Measurements from ENCODE around the gene LEF1. TPM values are rescaled to one million over a fixed set of nuclear protein-coding genes. Genes with fewer than 3 reads are reported as not detected.

The LEF1 gene
- total and polyA plus RNA-seq, 2 donors (not counting 3 experiments of a cell fraction or from before 2014, with no cell fraction given), result 0.46 TPM; not detected in 1

DNA sequence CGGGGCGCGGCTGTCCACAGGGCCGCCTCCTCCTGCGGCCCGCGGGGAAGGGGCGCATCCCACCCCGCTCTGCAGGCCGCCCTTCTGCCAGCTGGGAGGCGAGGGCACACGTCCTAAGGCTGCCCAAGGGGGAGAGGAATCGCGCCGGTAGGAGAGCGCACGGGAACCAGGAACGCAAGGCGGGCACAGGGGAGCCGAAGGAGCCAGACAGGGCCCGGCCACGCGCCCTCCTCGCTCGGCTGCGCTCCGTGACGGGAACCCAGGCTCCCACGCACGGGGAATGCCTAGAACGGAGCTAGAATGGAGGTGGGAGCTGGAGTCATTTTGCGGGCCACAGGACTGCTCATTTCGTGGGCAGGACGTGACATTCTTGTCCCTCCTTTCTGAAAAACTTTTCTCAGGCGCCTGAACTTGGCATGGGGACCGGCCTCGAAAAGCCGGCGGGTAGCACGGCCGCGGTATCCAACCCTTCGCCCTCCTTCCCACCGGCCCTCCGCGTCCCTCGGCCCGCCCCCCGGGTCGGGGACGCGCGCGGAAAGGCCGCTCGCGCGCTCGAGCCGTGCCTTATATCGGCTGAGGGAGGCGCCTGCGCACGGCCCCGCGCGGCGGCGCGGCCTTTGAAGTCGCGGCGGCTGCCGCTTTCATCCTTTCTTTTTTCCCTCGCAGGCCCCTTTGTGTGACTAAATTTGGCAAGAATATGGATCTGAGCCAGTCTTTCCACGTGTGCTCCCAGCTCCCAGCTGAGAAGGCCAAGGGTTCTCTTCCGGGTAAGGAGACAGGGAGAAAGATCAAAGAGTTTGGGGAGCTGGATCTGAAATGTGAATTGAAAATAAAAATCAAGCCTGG, 4.2 kb upstream of the LEF1 start:
- Histone ChIP-seq H3K27ac (ENCODE audit: insufficient read depth, low read depth, low read length) (no peak overlapping the region), H3K4me2 (ENCODE audit: insufficient read depth, low read length) (peak overlapping the region; percentile 47), H3K9me1 (replicated peaks; ENCODE audit: control insufficient read depth, extremely low read depth, insufficient read depth, low read length) (no peaks in the 10 kb centered on the region), H3K27me3 (ENCODE audit: control insufficient read depth in 2 of 2, insufficient read depth in 2 of 2, low read length in 2 of 2) (peaks cover 59 to 71% of the 10 kb centered on the region in 2 experiments), H3K4me1 (ENCODE audit: control insufficient read depth, extremely low read depth, insufficient read depth, low read length) (peaks cover 7% of the 10 kb centered on the region), H3K36me3 (ENCODE audit: control insufficient read depth in 2 of 2, extremely low read depth in 1 of 2, insufficient read depth in 2 of 2, low read length in 2 of 2) (no peaks in the 10 kb centered on the region), H3K9me3 (replicated peaks; ENCODE audit: control insufficient read depth, insufficient read depth, low read length) (no peaks in the 10 kb centered on the region), H2AFZ (ENCODE audit: low read depth, low read length) (peak overlapping the region; percentile 49), H4K20me1 (replicated peaks; ENCODE audit: control insufficient read depth, extremely low read depth, insufficient read depth, low read length) (peaks cover 4% of the 10 kb centered on the region), H3K79me2 (ENCODE audit: control insufficient read depth, insufficient read depth, low read length) (no peaks in the 10 kb centered on the region), H3K9ac (replicated peaks; ENCODE audit: extremely low read depth, insufficient read depth, low read length) (peak overlapping the region; percentile 14), H3K4me3 (replicated peaks in 1 of 3; ENCODE audit: insufficient read depth in 1 of 3, low read depth in 1 of 3, low read length in 3 of 3) (peak overlapping the region; percentile 38 to 50 (median 49))
- intact Hi-C loops (cut with micrococcal nuclease) (no loop called here), dilution Hi-C loops (cut with MboI; ENCODE audit: extremely low pct_ligation_motif_present, low sequenced_read_pairs) (no loop called here)
- POLR2A ChIA-PET, result no interaction called here
- CTCF ChIA-PET, result no interaction called here
- TF ChIP-seq EZH2 (IDR thresholded peaks at IDR 0.05; ENCODE audit: borderline replicate concordance, low read depth, low read length, severe bottlenecking) (peak; percentile 37), JUN (IDR thresholded peaks at IDR 0.05; ENCODE audit: borderline replicate concordance, insufficient read depth, insufficient read length, low read depth) (no peak)
- BruUV-seq (replicated peaks), result no TSS peak
- DNase-seq (ENCODE audit: low read depth, low spot score) (peak; percentile 37), FAIRE-seq (peak; percentile 31)

DNA sequence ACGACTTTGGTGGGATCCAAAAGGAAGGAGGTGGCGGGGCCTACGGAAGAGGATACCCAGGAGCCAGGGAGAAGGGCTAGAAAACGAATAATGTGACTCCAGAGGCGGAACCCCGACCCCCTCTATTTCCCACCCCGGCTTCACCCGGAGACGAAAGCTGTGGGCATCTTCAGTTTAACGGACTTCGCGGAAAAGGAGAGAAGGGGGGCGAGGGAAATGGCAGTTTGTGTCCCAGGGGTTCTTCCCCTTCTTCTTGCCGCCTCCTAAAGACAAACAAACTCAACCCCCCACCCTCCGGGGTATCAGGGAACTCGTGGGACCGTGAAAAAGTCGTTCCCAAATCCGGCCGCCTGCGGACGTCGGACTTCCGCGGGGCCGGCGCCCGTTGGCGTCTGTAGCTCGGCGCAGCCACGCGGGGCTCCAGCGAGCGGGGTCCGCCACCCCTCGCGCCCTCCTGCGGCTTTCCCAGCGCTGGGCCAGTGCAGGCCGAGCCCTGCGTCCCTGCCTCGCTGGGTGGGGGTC, 3.6 kb upstream of the LEF1 start:
- dilution Hi-C loops (cut with MboI; ENCODE audit: extremely low pct_ligation_motif_present, low sequenced_read_pairs), result no loop called here
- no peaks in the 10 kb centered on the region for H3K9me3 ChIP-seq (replicated peaks; ENCODE audit: control insufficient read depth, insufficient read depth, low read length)
- peak overlapping the region in 2 of 3 experiments; percentile 38 to 49 for H3K4me3 ChIP-seq (replicated peaks in 1 of 3; ENCODE audit: insufficient read depth in 1 of 3, low read depth in 1 of 3, low read length in 3 of 3)
- intact Hi-C loops (cut with micrococcal nuclease), result no loop called here
- no peak for FAIRE-seq
- CTCF ChIA-PET, result interaction anchor here (0.6 kb wide), 1 partner anchor 80 kb away, joined by 3 read pairs; no protein-coding TSS in a partner anchor
- H3K36me3 ChIP-seq (ENCODE audit: control insufficient read depth in 2 of 2, extremely low read depth in 1 of 2, insufficient read depth in 2 of 2, low read length in 2 of 2), result no peaks in the 10 kb centered on the region
- peak overlapping the region; percentile 47 for H3K4me2 ChIP-seq (ENCODE audit: insufficient read depth, low read length)
- no peak overlapping the region for H3K9ac ChIP-seq (replicated peaks; ENCODE audit: extremely low read depth, insufficient read depth, low read length)
- H2AFZ ChIP-seq (ENCODE audit: low read depth, low read length), result peak overlapping the region; percentile 49
- H4K20me1 ChIP-seq (replicated peaks; ENCODE audit: control insufficient read depth, extremely low read depth, insufficient read depth, low read length), result peaks cover 4% of the 10 kb centered on the region
- H3K79me2 ChIP-seq (ENCODE audit: control insufficient read depth, insufficient read depth, low read length), result no peaks in the 10 kb centered on the region
- H3K27me3 ChIP-seq (ENCODE audit: control insufficient read depth in 2 of 2, insufficient read depth in 2 of 2, low read length in 2 of 2), result peaks cover 61 to 77% of the 10 kb centered on the region in 2 experiments
- H3K9me1 ChIP-seq (replicated peaks; ENCODE audit: control insufficient read depth, extremely low read depth, insufficient read depth, low read length), result no peaks in the 10 kb centered on the region
- H3K4me1 ChIP-seq (ENCODE audit: control insufficient read depth, extremely low read depth, insufficient read depth, low read length), result peaks cover 13% of the 10 kb centered on the region
- TF ChIP-seq, protein P1, sequence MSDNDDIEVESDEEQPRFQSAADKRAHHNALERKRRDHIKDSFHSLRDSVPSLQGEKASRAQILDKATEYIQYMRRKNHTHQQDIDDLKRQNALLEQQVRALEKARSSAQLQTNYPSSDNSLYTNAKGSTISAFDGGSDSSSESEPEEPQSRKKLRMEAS (IDR thresholded peaks at IDR 0.05; ENCODE audit: insufficient read depth, insufficient read length), result no peak
- TF ChIP-seq MYC (IDR thresholded peaks at IDR 0.05; ENCODE audit: low read depth, low read length) (no peak), CTCF (IDR thresholded peaks at IDR 0.05; ENCODE audit: extremely low read depth in 1 of 2, insufficient read depth in 1 of 2, low read depth in 1 of 2, low read length in 2 of 2) (peak in 1 of 2 donors; percentile 31), EZH2 (IDR thresholded peaks at IDR 0.05; ENCODE audit: borderline replicate concordance, low read depth, low read length, severe bottlenecking) (peak; percentile 72), GATA2 (IDR thresholded peaks at IDR 0.05; ENCODE audit: insufficient read depth, insufficient read length, low read depth, low read length) (no peak), POLR2A (IDR thresholded peaks at IDR 0.05; ENCODE audit: low read depth, low read length) (no peak)
- POLR2A ChIA-PET, result no interaction called here
- BruUV-seq (replicated peaks), result no TSS peak
- H3K27ac ChIP-seq (ENCODE audit: insufficient read depth, low read depth, low read length), result no peak overlapping the region
- no peak for DNase-seq (ENCODE audit: low read depth, low spot score)

All from endothelial cell of umbilical vein (primary cell).